Breast epithelium (tissue), 3 donors: Measurements from ENCODE around the gene RPL37.

Experiments
- CTCF ChIP-seq, 3 donors: fragments of 450-650 bp; IDR thresholded peaks; one replicate each; pipeline ENCODE4 v1.5.1; 2016 to 2017; ENCODE audit warnings: antibody characterized with exemption in 3 of 3, mild to moderate bottlenecking in 3 of 3, moderate library complexity in 3 of 3
- POLR2A ChIP-seq: fragments of 450-650 bp; IDR thresholded peaks from one replicate; pipeline ENCODE4 v1.6.1; 2016; ENCODE audit warnings: antibody characterized with exemption, mild to moderate bottlenecking, moderate library complexity
- POLR2AphosphoS5 ChIP-seq, 3 donors: sonication (generic); formaldehyde crosslinking; IDR thresholded peaks; one replicate each; pipeline ENCODE4 v1.6.1; 2017; ENCODE audit warnings: antibody characterized with exemption in 3 of 3

- TF ChIP-seq CTCF (IDR thresholded peaks at IDR 0.05): no peak
- TF ChIP-seq POLR2A: no peak
- no peak for TF ChIP-seq POLR2AphosphoS5 (IDR thresholded peaks at IDR 0.05)
Observed at GRCh38 chr5:40775846-40776657, 59.0 kb downstream of the RPL37 start.
